Esophagus squamous epithelium (tissue), 4 donors: ENCODE data around the gene ANKS1A.

Source experiments
- POLR2A ChIP-seq, 4 donors: fragments of 450-650 bp; IDR thresholded peaks; one replicate each; pipeline ENCODE4 v1.6.1; 2017; ENCODE audit warnings: antibody characterized with exemption in 4 of 4, mild to moderate bottlenecking in 4 of 4, moderate library complexity in 3 of 4
- TF ChIP-seq, protein P1 (sequence below), 6 experiments: fragments of 450-650 bp in 4 of 6; fragments of 200-600 bp in 2 of 6; sonication (generic) in 2 of 6; IDR thresholded peaks; one replicate each; pipeline ENCODE4 v1.5.1; 2016 to 2019; ENCODE audit warnings: antibody characterized with exemption in 6 of 6, mild to moderate bottlenecking in 4 of 6, moderate library complexity in 4 of 6

DNA sequence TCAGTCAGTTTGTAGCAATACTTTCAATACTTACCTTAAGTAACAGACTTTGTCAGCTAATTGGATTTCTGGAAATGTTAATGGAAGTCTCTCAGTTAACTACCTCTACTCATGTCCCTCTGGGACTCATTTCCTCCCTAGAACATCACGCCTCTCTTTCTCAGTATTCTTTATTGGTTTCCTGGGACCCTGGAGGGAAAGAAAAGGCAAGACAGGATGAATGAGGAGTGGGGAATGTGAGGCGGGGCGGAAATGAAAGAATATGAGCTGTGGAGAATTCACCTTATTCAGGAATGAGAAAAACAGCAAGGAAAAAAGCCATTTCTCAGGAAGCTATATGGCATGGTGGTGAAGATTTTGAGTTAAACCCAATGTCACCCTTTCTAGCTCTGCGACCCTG lies 62.7 kb downstream of the ANKS1A start:
- TF ChIP-seq POLR2A (IDR thresholded peaks at IDR 0.05), result no peak
- TF ChIP-seq, protein P1, sequence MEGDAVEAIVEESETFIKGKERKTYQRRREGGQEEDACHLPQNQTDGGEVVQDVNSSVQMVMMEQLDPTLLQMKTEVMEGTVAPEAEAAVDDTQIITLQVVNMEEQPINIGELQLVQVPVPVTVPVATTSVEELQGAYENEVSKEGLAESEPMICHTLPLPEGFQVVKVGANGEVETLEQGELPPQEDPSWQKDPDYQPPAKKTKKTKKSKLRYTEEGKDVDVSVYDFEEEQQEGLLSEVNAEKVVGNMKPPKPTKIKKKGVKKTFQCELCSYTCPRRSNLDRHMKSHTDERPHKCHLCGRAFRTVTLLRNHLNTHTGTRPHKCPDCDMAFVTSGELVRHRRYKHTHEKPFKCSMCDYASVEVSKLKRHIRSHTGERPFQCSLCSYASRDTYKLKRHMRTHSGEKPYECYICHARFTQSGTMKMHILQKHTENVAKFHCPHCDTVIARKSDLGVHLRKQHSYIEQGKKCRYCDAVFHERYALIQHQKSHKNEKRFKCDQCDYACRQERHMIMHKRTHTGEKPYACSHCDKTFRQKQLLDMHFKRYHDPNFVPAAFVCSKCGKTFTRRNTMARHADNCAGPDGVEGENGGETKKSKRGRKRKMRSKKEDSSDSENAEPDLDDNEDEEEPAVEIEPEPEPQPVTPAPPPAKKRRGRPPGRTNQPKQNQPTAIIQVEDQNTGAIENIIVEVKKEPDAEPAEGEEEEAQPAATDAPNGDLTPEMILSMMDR (IDR thresholded peaks at IDR 0.05), result no peak
